Lung (tissue), 12 donors: ENCODE results near the gene SPECC1. TPM values are rescaled to one million over a fixed set of nuclear protein-coding genes. Genes with fewer than 3 reads are reported as not detected.

Experiments
- ATAC-seq: fragments of 200-7000 bp; cut with Tn5 transposase; one replicate; pipeline ENCODE4 v1.9.1; 2020; ENCODE audit warnings: moderate number of reproducible peaks; ENCODE audit not compliant: insufficient read depth, low FRiP score
- DNase-seq, 3 donors: peaks; one replicate each; pipeline ENCODE4 v3.0.0-alpha.2; 2013 to 2017
- H3K27ac ChIP-seq, 2 donors: one replicate each; pipeline ENCODE4 v1.5.1; 2013; ENCODE audit warnings: mild to moderate bottlenecking in 2 of 2, moderate library complexity in 2 of 2, control low read depth in 1 of 2, inconsistent platforms in 1 of 2, low read depth in 1 of 2, low read length in 1 of 2
- H3K27me3 ChIP-seq, 3 donors: one replicate each; pipeline ENCODE4 v1.5.1; 2013; ENCODE audit warnings: low read length in 2 of 3; ENCODE audit not compliant: control insufficient read depth in 3 of 3, insufficient read depth in 3 of 3
- H3K36me3 ChIP-seq, 4 donors: one replicate each; pipeline ENCODE4 v1.5.1; 2013; ENCODE audit warnings: low read length in 4 of 4, mild to moderate bottlenecking in 1 of 4, moderate library complexity in 1 of 4; ENCODE audit not compliant: control insufficient read depth in 4 of 4, insufficient read depth in 4 of 4
- H3K4me1 ChIP-seq, 5 donors: one replicate each; pipeline ENCODE4 v1.5.1; 2013; ENCODE audit warnings: low read length in 5 of 5, mild to moderate bottlenecking in 2 of 5, moderate library complexity in 1 of 5; ENCODE audit not compliant: control insufficient read depth in 5 of 5, insufficient read depth in 5 of 5
- H3K4me3 ChIP-seq: one replicate; pipeline ENCODE4 v1.5.1; 2013; ENCODE audit warnings: mild to moderate bottlenecking, control low read depth, moderate library complexity
- H3K9ac ChIP-seq, 2 donors: one replicate each; pipeline ENCODE4 v1.5.1; 2013; ENCODE audit warnings: low read length in 2 of 2, control low read depth in 1 of 2; ENCODE audit not compliant: insufficient read depth in 1 of 2
- H3K9me3 ChIP-seq, 4 donors: one replicate each; pipeline ENCODE4 v1.5.1; 2013; ENCODE audit warnings: low read length in 3 of 4, mild to moderate bottlenecking in 1 of 4, moderate library complexity in 1 of 4; ENCODE audit not compliant: control insufficient read depth in 4 of 4, insufficient read depth in 3 of 4
- CTCF ChIP-seq: IDR thresholded peaks from 2 replicates; pipeline ENCODE4 v1.5.1; 2012; ENCODE audit warnings: mild to moderate bottlenecking; ENCODE audit errors: control extremely low read depth, extremely low read depth
- WGBS, 2 donors: extraction: QIAGEN DNeasy Blood & Tissue Kit; methylation state at CpG; one replicate each; pipeline ENCODE4 v1.1.7; 2013; 5-methylcytosine and 5-hydroxymethylcytosine counted together
- polyA plus RNA-seq, 2 donors: library from polyadenylated mRNA; stranded (reverse); fragments of 200-250 nt; gene quantifications; one replicate each; pipeline ENCODE4 v1.2.1, GENCODE V29; 2013
- total RNA-seq, 2 donors: library from RNA; depleted of rRNA in 1 of 2; stranded (reverse); fragments of >200 nt in 1 of 2; gene quantifications; one replicate each; pipeline ENCODE4 v1.2.1, GENCODE V29; 2014 to 2021
- donor health status: control.
- donor health status: control.
- donor health status: Bipolar disorder and iron deficiency.
- donor health status: healthy.
- donor health status: DM: yes; HTN: yes; CAD: no.

SPECC1 gene
- total and polyA plus RNA-seq, 4 donors = 8.8 to 27.1 (median 14.7) TPM

- DNase-seq = no peak
- H3K9me3 ChIP-seq = peaks cover 0 to 5% (median 2%) of the 10 kb centered on the region in 4 donors
- H3K27me3 ChIP-seq = peaks cover 0 to 3% (median 2%) of the 10 kb centered on the region in 3 donors
- ATAC-seq = no peak
- no peak overlapping the region for H3K27ac ChIP-seq
- H3K4me1 ChIP-seq = no peaks in the 10 kb centered on the region
- no peak overlapping the region for H3K9ac ChIP-seq
- no peaks in the 10 kb centered on the region for H3K36me3 ChIP-seq
- 82 to 94% methylated on average over 2 of the region's 2 CpGs for WGBS, 2 donors
- no peak overlapping the region for H3K4me3 ChIP-seq
- TF ChIP-seq CTCF = no peak
These were observed 42.5 kb downstream of the SPECC1 start for GRCh38 chr17:20051624-20052023.

- Histone ChIP-seq H3K36me3 (no peaks in the 10 kb centered on the region), H3K27ac (no peak overlapping the region), H3K4me1 (no peaks in the 10 kb centered on the region), H3K9ac (no peak overlapping the region), H3K9me3 (peaks cover 0 to 5% (median 2%) of the 10 kb centered on the region in 4 donors), H3K4me3 (no peak overlapping the region), H3K27me3 (peaks cover 0 to 3% (median 2%) of the 10 kb centered on the region in 3 donors)
- ATAC-seq (no peak), DNase-seq (no peak)
- TF ChIP-seq CTCF = no peak
- WGBS, 2 donors = 81 to 89% methylated on average over 4 of the region's 4 CpGs
These were observed 44.3 kb downstream of the SPECC1 start for GRCh38 chr17:20053361-20053964.

GRCh38 chr17:20059728-20060188, 50.6 kb downstream of the SPECC1 start:
- Histone ChIP-seq H3K36me3 (no peaks in the 10 kb centered on the region), H3K9ac (no peak overlapping the region), H3K27ac (no peak overlapping the region), H3K4me1 (peaks cover 0 to 9% (median 0%) of the 10 kb centered on the region in 5 donors), H3K4me3 (no peak overlapping the region), H3K9me3 (no peaks in the 10 kb centered on the region), H3K27me3 (peaks cover 0 to 3% (median 2%) of the 10 kb centered on the region in 3 donors)
- no peak for ATAC-seq
- DNase-seq = no peak
- TF ChIP-seq CTCF = no peak
- WGBS, 2 donors = 44 to 46% methylated on average over 3 of the region's 3 CpGs
